Measurements from ENCODE around the gene GAPVD1. TPM values are rescaled to one million over a fixed set of nuclear protein-coding genes. Genes with fewer than 3 reads are reported as not detected.

GAPVD1 gene
- total and polyA plus RNA-seq, 2 of the 13 experiments (the other 11 are each of a cell fraction or from before 2014, with no cell fraction given) = 11.1 to 33.2 TPM

GRCh38 chr9:125241863-125242739 is 19.5 kb upstream of the GAPVD1 start (continued):
- TF ChIP-seq, protein P1, sequence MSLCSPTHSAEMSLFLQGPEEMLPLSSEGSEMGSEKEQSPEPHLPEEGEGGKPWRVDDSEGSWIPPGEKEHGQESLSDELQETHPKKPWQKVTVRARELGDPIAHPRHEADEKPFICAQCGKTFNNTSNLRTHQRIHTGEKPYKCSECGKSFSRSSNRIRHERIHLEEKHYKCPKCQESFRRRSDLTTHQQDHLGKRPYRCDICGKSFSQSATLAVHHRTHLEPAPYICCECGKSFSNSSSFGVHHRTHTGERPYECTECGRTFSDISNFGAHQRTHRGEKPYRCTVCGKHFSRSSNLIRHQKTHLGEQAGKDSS (CRISPR knock-in tag; IDR thresholded peaks at IDR 0.05; ENCODE audit: borderline replicate concordance, low read depth) = no peak
- no peak for TF ChIP-seq SOX5 (CRISPR knock-in tag; IDR thresholded peaks at IDR 0.05; ENCODE audit: borderline replicate concordance)
- no peak for TF ChIP-seq PHF21A (CRISPR knock-in tag; IDR thresholded peaks at IDR 0.05)
- TF ChIP-seq GABPB1 (CRISPR knock-in tag; IDR thresholded peaks at IDR 0.05) = no peak
- no peak for TF ChIP-seq SMARCC2 (IDR thresholded peaks at IDR 0.05)
- no peak for TF ChIP-seq ZNF292 (CRISPR knock-in tag; IDR thresholded peaks at IDR 0.05; ENCODE audit: borderline replicate concordance, low read depth)
- 0 out of 2 replicates have a peak, but pooled peaks have one; percentile 36 for TF ChIP-seq KDM5B (CRISPR knock-in tag; IDR thresholded peaks at IDR 0.05; ENCODE audit: borderline replicate concordance)
- peak; percentile 59; the same call in 1 of the 2 replicates for TF ChIP-seq ZNF572 (CRISPR knock-in tag; IDR thresholded peaks at IDR 0.05)
- TF ChIP-seq, protein P2, sequence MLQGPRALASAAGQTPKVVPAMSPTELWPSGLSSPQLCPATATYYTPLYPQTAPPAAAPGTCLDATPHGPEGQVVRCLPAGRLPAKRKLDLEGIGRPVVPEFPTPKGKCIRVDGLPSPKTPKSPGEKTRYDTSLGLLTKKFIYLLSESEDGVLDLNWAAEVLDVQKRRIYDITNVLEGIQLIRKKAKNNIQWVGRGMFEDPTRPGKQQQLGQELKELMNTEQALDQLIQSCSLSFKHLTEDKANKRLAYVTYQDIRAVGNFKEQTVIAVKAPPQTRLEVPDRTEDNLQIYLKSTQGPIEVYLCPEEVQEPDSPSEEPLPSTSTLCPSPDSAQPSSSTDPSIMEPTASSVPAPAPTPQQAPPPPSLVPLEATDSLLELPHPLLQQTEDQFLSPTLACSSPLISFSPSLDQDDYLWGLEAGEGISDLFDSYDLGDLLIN (CRISPR knock-in tag; IDR thresholded peaks at IDR 0.05; ENCODE audit: borderline replicate concordance) = 0 out of 2 replicates have a peak, but pooled peaks have one; percentile 46
- TF ChIP-seq PRMT3 (CRISPR knock-in tag; IDR thresholded peaks at IDR 0.05; ENCODE audit: borderline replicate concordance, low read depth) = no peak
- TF ChIP-seq, protein P3, sequence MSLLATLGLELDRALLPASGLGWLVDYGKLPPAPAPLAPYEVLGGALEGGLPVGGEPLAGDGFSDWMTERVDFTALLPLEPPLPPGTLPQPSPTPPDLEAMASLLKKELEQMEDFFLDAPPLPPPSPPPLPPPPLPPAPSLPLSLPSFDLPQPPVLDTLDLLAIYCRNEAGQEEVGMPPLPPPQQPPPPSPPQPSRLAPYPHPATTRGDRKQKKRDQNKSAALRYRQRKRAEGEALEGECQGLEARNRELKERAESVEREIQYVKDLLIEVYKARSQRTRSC (CRISPR knock-in tag; IDR thresholded peaks at IDR 0.05; ENCODE audit: low read depth) = no peak
- TF ChIP-seq ZNF543 (CRISPR knock-in tag; IDR thresholded peaks at IDR 0.05) = no peak
- no peak for TF ChIP-seq TBP (CRISPR knock-in tag; IDR thresholded peaks at IDR 0.05)
- TF ChIP-seq ZNF350 (CRISPR knock-in tag; IDR thresholded peaks at IDR 0.05; ENCODE audit: borderline replicate concordance, low read depth) = no peak
- TF ChIP-seq TCF7 (IDR thresholded peaks at IDR 0.05; ENCODE audit: low read depth) = no peak
- no peak for TF ChIP-seq ZNF672 (CRISPR knock-in tag; IDR thresholded peaks at IDR 0.05)
- no peak for TF ChIP-seq SMARCE1 (IDR thresholded peaks at IDR 0.05; ENCODE audit: borderline replicate concordance)
- TF ChIP-seq, protein P4, sequence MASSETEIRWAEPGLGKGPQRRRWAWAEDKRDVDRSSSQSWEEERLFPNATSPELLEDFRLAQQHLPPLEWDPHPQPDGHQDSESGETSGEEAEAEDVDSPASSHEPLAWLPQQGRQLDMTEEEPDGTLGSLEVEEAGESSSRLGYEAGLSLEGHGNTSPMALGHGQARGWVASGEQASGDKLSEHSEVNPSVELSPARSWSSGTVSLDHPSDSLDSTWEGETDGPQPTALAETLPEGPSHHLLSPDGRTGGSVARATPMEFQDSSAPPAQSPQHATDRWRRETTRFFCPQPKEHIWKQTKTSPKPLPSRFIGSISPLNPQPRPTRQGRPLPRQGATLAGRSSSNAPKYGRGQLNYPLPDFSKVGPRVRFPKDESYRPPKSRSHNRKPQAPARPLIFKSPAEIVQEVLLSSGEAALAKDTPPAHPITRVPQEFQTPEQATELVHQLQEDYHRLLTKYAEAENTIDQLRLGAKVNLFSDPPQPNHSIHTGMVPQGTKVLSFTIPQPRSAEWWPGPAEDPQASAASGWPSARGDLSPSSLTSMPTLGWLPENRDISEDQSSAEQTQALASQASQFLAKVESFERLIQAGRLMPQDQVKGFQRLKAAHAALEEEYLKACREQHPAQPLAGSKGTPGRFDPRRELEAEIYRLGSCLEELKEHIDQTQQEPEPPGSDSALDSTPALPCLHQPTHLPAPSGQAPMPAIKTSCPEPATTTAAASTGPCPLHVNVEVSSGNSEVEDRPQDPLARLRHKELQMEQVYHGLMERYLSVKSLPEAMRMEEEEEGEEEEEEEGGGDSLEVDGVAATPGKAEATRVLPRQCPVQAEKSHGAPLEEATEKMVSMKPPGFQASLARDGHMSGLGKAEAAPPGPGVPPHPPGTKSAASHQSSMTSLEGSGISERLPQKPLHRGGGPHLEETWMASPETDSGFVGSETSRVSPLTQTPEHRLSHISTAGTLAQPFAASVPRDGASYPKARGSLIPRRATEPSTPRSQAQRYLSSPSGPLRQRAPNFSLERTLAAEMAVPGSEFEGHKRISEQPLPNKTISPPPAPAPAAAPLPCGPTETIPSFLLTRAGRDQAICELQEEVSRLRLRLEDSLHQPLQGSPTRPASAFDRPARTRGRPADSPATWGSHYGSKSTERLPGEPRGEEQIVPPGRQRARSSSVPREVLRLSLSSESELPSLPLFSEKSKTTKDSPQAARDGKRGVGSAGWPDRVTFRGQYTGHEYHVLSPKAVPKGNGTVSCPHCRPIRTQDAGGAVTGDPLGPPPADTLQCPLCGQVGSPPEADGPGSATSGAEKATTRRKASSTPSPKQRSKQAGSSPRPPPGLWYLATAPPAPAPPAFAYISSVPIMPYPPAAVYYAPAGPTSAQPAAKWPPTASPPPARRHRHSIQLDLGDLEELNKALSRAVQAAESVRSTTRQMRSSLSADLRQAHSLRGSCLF (CRISPR knock-in tag; IDR thresholded peaks at IDR 0.05; ENCODE audit: borderline replicate concordance) = no peak
- TF ChIP-seq SP5 (CRISPR knock-in tag; IDR thresholded peaks at IDR 0.05; ENCODE audit: borderline replicate concordance, low read depth) = no peak
- no peak for TF ChIP-seq ZBTB26 (CRISPR knock-in tag; IDR thresholded peaks at IDR 0.05; ENCODE audit: borderline replicate concordance)
